Measurements from ENCODE around the gene ATP7B.

DNA sequence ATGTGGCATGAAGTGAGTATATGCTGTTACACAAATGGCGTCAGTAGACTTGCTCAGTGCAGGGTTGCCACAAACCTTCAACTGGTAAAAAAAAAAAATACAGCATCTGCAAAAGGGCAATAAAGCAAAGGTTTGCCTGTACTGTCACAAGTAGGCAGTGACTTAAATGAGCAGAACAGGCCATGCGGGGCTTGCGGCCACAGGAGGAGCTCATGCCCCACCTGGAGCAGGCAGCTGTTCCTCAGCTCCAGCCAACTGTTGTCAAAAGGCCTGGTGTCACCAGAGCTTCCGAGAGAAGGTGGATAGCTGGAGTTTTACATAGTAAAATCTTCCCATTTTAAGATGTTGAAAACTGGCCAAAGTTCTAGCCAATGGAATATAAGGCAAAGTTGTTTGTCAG, 7.7 kb downstream of the ATP7B start:
- TF ChIP-seq EP300 (IDR thresholded peaks at IDR 0.05): no peak
- TF ChIP-seq, protein P1, sequence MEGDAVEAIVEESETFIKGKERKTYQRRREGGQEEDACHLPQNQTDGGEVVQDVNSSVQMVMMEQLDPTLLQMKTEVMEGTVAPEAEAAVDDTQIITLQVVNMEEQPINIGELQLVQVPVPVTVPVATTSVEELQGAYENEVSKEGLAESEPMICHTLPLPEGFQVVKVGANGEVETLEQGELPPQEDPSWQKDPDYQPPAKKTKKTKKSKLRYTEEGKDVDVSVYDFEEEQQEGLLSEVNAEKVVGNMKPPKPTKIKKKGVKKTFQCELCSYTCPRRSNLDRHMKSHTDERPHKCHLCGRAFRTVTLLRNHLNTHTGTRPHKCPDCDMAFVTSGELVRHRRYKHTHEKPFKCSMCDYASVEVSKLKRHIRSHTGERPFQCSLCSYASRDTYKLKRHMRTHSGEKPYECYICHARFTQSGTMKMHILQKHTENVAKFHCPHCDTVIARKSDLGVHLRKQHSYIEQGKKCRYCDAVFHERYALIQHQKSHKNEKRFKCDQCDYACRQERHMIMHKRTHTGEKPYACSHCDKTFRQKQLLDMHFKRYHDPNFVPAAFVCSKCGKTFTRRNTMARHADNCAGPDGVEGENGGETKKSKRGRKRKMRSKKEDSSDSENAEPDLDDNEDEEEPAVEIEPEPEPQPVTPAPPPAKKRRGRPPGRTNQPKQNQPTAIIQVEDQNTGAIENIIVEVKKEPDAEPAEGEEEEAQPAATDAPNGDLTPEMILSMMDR (IDR thresholded peaks at IDR 0.05): no peak
- no peak for TF ChIP-seq POLR2A (IDR thresholded peaks at IDR 0.05)
